WTC11 (cell line): ENCODE results near the gene DMD.

Experiments
- ATF1 ChIP-seq: sonication (generic); formaldehyde crosslinking; IDR thresholded peaks from 2 replicates; pipeline ENCODE4 v1.8.1; 2023; ENCODE audit warnings: mild to moderate bottlenecking, moderate library complexity, missing genetic modification reagents
- CBFB ChIP-seq: sonication (generic); formaldehyde crosslinking; IDR thresholded peaks from 2 replicates; pipeline ENCODE4 v1.8.1; 2022; ENCODE audit warnings: mild to moderate bottlenecking, low read depth, missing genetic modification reagents
- CTCF ChIP-seq: fragments of 200-600 bp; IDR thresholded peaks from 2 replicates; pipeline ENCODE4 v1.8.0; 2022; ENCODE audit warnings: antibody characterized with exemption
- FOXJ3 ChIP-seq: sonication (generic); formaldehyde crosslinking; IDR thresholded peaks from 2 replicates; pipeline ENCODE4 v1.9.0; 2021; ENCODE audit warnings: missing genetic modification reagents, mild to moderate bottlenecking, borderline replicate concordance
- NFYB ChIP-seq: sonication (generic); formaldehyde crosslinking; conservative IDR thresholded peaks from 2 replicates; pipeline ENCODE4 v1.8.0; 2022; ENCODE audit warnings: low read depth, missing genetic modification reagents
- NR1H2 ChIP-seq: sonication (generic); formaldehyde crosslinking; IDR thresholded peaks from 2 replicates; pipeline ENCODE4 v1.9.0; 2021; ENCODE audit warnings: mild to moderate bottlenecking, moderate library complexity, missing genetic modification reagents
- ZNF671 ChIP-seq: fragments of 250-450 bp; sonication (Bioruptor Pico); IDR thresholded peaks from 2 replicates; pipeline ENCODE4 v1.8.0; 2021; ENCODE audit warnings: mild to moderate bottlenecking
- TF ChIP-seq, protein P1 (sequence below): sonication (generic); formaldehyde crosslinking; IDR thresholded peaks from 2 replicates; pipeline ENCODE4 v1.8.0; 2022; ENCODE audit warnings: mild to moderate bottlenecking, missing genetic modification reagents
- TF ChIP-seq, protein P2 (sequence below): sonication (generic); formaldehyde crosslinking; IDR thresholded peaks from 2 replicates; pipeline ENCODE4 v1.8.1; 2023; ENCODE audit warnings: mild to moderate bottlenecking, missing genetic modification reagents, moderate library complexity
- TF ChIP-seq, protein P3 (sequence below): sonication (generic); formaldehyde crosslinking; IDR thresholded peaks from 2 replicates; pipeline ENCODE4 v1.8.0; 2022; ENCODE audit warnings: mild to moderate bottlenecking, missing genetic modification reagents
- TF ChIP-seq, protein P4 (sequence below): sonication (generic); formaldehyde crosslinking; IDR thresholded peaks from 2 replicates; pipeline ENCODE4 v1.8.0; 2022; ENCODE audit warnings: mild to moderate bottlenecking, missing genetic modification reagents
- TF ChIP-seq, protein P5 (sequence below): sonication (generic); formaldehyde crosslinking; IDR thresholded peaks from 2 replicates; pipeline ENCODE4 v1.8.0; 2022; ENCODE audit warnings: missing genetic modification reagents

GRCh38 chrX:31423609-31424189, 1787.7 kb downstream of the DMD start:
- no peak for TF ChIP-seq CBFB (CRISPR knock-in tag)
- no peak for TF ChIP-seq ZNF671 (CRISPR knock-in tag)
- TF ChIP-seq FOXJ3 (CRISPR knock-in tag), result no peak
- no peak for TF ChIP-seq CTCF
- TF ChIP-seq, protein P1, sequence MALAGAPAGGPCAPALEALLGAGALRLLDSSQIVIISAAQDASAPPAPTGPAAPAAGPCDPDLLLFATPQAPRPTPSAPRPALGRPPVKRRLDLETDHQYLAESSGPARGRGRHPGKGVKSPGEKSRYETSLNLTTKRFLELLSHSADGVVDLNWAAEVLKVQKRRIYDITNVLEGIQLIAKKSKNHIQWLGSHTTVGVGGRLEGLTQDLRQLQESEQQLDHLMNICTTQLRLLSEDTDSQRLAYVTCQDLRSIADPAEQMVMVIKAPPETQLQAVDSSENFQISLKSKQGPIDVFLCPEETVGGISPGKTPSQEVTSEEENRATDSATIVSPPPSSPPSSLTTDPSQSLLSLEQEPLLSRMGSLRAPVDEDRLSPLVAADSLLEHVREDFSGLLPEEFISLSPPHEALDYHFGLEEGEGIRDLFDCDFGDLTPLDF (CRISPR knock-in tag), result no peak
- TF ChIP-seq, protein P2, sequence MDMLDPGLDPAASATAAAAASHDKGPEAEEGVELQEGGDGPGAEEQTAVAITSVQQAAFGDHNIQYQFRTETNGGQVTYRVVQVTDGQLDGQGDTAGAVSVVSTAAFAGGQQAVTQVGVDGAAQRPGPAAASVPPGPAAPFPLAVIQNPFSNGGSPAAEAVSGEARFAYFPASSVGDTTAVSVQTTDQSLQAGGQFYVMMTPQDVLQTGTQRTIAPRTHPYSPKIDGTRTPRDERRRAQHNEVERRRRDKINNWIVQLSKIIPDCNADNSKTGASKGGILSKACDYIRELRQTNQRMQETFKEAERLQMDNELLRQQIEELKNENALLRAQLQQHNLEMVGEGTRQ, result no peak
- no peak for TF ChIP-seq NFYB
- no peak for TF ChIP-seq NR1H2 (CRISPR knock-in tag)
- TF ChIP-seq, protein P3, sequence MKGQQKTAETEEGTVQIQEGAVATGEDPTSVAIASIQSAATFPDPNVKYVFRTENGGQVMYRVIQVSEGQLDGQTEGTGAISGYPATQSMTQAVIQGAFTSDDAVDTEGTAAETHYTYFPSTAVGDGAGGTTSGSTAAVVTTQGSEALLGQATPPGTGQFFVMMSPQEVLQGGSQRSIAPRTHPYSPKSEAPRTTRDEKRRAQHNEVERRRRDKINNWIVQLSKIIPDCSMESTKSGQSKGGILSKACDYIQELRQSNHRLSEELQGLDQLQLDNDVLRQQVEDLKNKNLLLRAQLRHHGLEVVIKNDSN (CRISPR knock-in tag), result no peak
- TF ChIP-seq, protein P4, sequence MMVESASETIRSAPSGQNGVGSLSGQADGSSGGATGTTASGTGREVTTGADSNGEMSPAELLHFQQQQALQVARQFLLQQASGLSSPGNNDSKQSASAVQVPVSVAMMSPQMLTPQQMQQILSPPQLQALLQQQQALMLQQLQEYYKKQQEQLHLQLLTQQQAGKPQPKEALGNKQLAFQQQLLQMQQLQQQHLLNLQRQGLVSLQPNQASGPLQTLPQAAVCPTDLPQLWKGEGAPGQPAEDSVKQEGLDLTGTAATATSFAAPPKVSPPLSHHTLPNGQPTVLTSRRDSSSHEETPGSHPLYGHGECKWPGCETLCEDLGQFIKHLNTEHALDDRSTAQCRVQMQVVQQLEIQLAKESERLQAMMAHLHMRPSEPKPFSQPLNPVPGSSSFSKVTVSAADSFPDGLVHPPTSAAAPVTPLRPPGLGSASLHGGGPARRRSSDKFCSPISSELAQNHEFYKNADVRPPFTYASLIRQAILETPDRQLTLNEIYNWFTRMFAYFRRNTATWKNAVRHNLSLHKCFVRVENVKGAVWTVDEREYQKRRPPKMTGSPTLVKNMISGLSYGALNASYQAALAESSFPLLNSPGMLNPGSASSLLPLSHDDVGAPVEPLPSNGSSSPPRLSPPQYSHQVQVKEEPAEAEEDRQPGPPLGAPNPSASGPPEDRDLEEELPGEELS (CRISPR knock-in tag), result no peak
- TF ChIP-seq, protein P5, sequence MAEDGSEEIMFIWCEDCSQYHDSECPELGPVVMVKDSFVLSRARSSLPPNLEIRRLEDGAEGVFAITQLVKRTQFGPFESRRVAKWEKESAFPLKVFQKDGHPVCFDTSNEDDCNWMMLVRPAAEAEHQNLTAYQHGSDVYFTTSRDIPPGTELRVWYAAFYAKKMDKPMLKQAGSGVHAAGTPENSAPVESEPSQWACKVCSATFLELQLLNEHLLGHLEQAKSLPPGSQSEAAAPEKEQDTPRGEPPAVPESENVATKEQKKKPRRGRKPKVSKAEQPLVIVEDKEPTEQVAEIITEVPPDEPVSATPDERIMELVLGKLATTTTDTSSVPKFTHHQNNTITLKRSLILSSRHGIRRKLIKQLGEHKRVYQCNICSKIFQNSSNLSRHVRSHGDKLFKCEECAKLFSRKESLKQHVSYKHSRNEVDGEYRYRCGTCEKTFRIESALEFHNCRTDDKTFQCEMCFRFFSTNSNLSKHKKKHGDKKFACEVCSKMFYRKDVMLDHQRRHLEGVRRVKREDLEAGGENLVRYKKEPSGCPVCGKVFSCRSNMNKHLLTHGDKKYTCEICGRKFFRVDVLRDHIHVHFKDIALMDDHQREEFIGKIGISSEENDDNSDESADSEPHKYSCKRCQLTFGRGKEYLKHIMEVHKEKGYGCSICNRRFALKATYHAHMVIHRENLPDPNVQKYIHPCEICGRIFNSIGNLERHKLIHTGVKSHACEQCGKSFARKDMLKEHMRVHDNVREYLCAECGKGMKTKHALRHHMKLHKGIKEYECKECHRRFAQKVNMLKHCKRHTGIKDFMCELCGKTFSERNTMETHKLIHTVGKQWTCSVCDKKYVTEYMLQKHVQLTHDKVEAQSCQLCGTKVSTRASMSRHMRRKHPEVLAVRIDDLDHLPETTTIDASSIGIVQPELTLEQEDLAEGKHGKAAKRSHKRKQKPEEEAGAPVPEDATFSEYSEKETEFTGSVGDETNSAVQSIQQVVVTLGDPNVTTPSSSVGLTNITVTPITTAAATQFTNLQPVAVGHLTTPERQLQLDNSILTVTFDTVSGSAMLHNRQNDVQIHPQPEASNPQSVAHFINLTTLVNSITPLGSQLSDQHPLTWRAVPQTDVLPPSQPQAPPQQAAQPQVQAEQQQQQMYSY (CRISPR knock-in tag), result no peak
- no peak for TF ChIP-seq ATF1
